Stimulated activated CD4-positive, alpha-beta T cell treated with anti-CD3 and anti-CD28 coated beads, TNF-alpha, amount 100 ng/mL, for 4 hours (primary cell): Measurements from ENCODE around the gene PARPBP.
"Not testable (repeated sequence)": the region's sequence is repeated elsewhere in the genome, so short reads cannot be mapped to it uniquely, and the experiment has no call there.

Source experiments
- DNase-seq, 3 experiments: peaks; one replicate each; pipeline ENCODE4 v3.0.0-alpha.2; 2020; ENCODE audit warnings: low read depth in 3 of 3

Gene PARPBP

GRCh38 chr12:102119674-102120563, at the start of gene PARPBP, which contains the start of gene NUP37:
TSS of gene PARPBP (plus strand) at chr12:102120183. CDS start at chr12:102123889, 3,706 bp downstream.
TSS of gene NUP37 (minus strand) at chr12:102120114. CDS start at chr12:102118518, 1,596 bp downstream.
- peak; percentile 74 to 79 (median 77) for DNase-seq

GRCh38 chr12:102072092-102072491, 47.9 kb upstream of the PARPBP start:
- DNase-seq: not testable (repeated sequence)

- no peak for DNase-seq
These were observed 39.1 kb upstream of the PARPBP start for GRCh38 chr12:102080842-102081241.

GRCh38 chr12:102089228-102089835, 30.7 kb upstream of the PARPBP start:
- not testable (repeated sequence) for DNase-seq

GRCh38 chr12:102093319-102093718, 26.7 kb upstream of the PARPBP start:
- DNase-seq: no peak

GRCh38 chr12:102095677-102096263, 24.2 kb upstream of the PARPBP start:
- no peak for DNase-seq

- DNase-seq: no peak
These were observed 23.1 kb upstream of the PARPBP start for GRCh38 chr12:102096855-102097254.

- no peak for DNase-seq
These were observed 13.1 kb upstream of the PARPBP start for GRCh38 chr12:102106905-102107304.

GRCh38 chr12:102107970-102108369, 12.0 kb upstream of the PARPBP start:
- DNase-seq: no peak

GRCh38 chr12:102110782-102111181, 9.2 kb upstream of the PARPBP start:
- no peak for DNase-seq

- no peak for DNase-seq
These were observed 5.8 kb upstream of the PARPBP start for GRCh38 chr12:102114212-102114611.

GRCh38 chr12:102116392-102116791, 3.6 kb upstream of the PARPBP start:
- DNase-seq: no peak

- DNase-seq: no peak
These were observed 1.1 kb upstream of the PARPBP start for GRCh38 chr12:102118874-102119273.

GRCh38 chr12:102120564-102120873, 536 bp downstream of the PARPBP start:
- no peak for DNase-seq

GRCh38 chr12:102120886-102121285, 903 bp downstream of the PARPBP start:
- DNase-seq: no peak

GRCh38 chr12:102121328-102121727, 1.3 kb downstream of the PARPBP start:
- not testable (repeated sequence) for DNase-seq

GRCh38 chr12:102130720-102131119, 10.7 kb downstream of the PARPBP start:
- DNase-seq: not testable (repeated sequence)

- not testable (repeated sequence) for DNase-seq
These were observed 11.5 kb downstream of the PARPBP start for GRCh38 chr12:102131442-102131841.

- DNase-seq: not testable (repeated sequence)
These were observed 17.6 kb downstream of the PARPBP start for GRCh38 chr12:102137619-102138018.

GRCh38 chr12:102142866-102143373, 22.9 kb downstream of the PARPBP start:
- not testable (repeated sequence) for DNase-seq

- no peak for DNase-seq
These were observed 24.2 kb downstream of the PARPBP start for GRCh38 chr12:102144221-102144620.

GRCh38 chr12:102147062-102147587, 27.1 kb downstream of the PARPBP start:
- not testable (repeated sequence) for DNase-seq
